HEK293T (cell line): ENCODE results near the gene CSH2.

Experiments used
- CTCF ChIA-PET: fragments of 350-600 bp; formaldehyde crosslinking; extraction: SDS; loops from one replicate; lab custom pipeline; 2021; ENCODE audit warnings: antibody characterized with exemption, inconsistent platforms; lab: Yijun Ruan, JAX
- POLR2A ChIA-PET: fragments of 350-600 bp; formaldehyde crosslinking; extraction: SDS; loops from one replicate; lab custom pipeline; 2020; ENCODE audit warnings: antibody characterized with exemption, inconsistent platforms; lab: Yijun Ruan, JAX
- DNase-seq: peaks from one replicate; pipeline ENCODE4 v3.0.0; 2012; ENCODE audit warnings: mixed read lengths; ENCODE audit errors: extremely low spot score
- ARNT ChIP-seq: fragments of 450-650 bp; IDR thresholded peaks from 2 replicates; pipeline ENCODE4 v1.6.1; 2017; ENCODE audit warnings: mild to moderate bottlenecking
- BHLHE40 ChIP-seq: fragments of 450-650 bp; IDR thresholded peaks from 2 replicates; pipeline ENCODE4 v1.6.1; 2016; ENCODE audit warnings: mild to moderate bottlenecking, moderate library complexity, borderline replicate concordance
- CTBP1 ChIP-seq: fragments of 450-650 bp; IDR thresholded peaks from 2 replicates; pipeline ENCODE4 v1.6.1; 2016; ENCODE audit warnings: borderline replicate concordance
- ELF4 ChIP-seq: fragments of 450-650 bp; IDR thresholded peaks from 2 replicates; pipeline ENCODE4 v1.6.1; 2017; ENCODE audit warnings: antibody characterized with exemption
- FOXA1 ChIP-seq: fragments of 450-650 bp; IDR thresholded peaks from 2 replicates; pipeline ENCODE4 v1.6.1; 2016; ENCODE audit warnings: mild to moderate bottlenecking
- FOXK2 ChIP-seq: fragments of 450-650 bp; IDR thresholded peaks from 2 replicates; pipeline ENCODE4 v1.6.1; 2016; ENCODE audit warnings: mild to moderate bottlenecking
- FOXM1 ChIP-seq: fragments of 450-650 bp; IDR thresholded peaks from 2 replicates; pipeline ENCODE4 v1.6.1; 2017; ENCODE audit warnings: mild to moderate bottlenecking, borderline replicate concordance
- HDGF ChIP-seq: fragments of 450-650 bp; IDR thresholded peaks from 2 replicates; pipeline ENCODE4 v1.6.1; 2017; ENCODE audit warnings: antibody characterized with exemption, borderline replicate concordance
- L3MBTL2 ChIP-seq: fragments of 450-650 bp; conservative IDR thresholded peaks from 2 replicates; pipeline ENCODE4 v1.6.1; 2016; ENCODE audit warnings: mild to moderate bottlenecking
- LEF1 ChIP-seq: fragments of 450-650 bp; IDR thresholded peaks from 2 replicates; pipeline ENCODE4 v1.6.1; 2017; ENCODE audit warnings: mild to moderate bottlenecking, borderline replicate concordance
- NFRKB ChIP-seq: fragments of 450-650 bp; IDR thresholded peaks from 2 replicates; pipeline ENCODE4 v1.6.1; 2016; ENCODE audit warnings: mild to moderate bottlenecking, moderate library complexity
- PKNOX1 ChIP-seq: fragments of 450-650 bp; IDR thresholded peaks from 2 replicates; pipeline ENCODE4 v1.6.1; 2016
- SP1 ChIP-seq: fragments of 450-650 bp; IDR thresholded peaks from 2 replicates; pipeline ENCODE4 v1.6.1; 2017
- SUZ12 ChIP-seq: fragments of 450-650 bp; IDR thresholded peaks from 2 replicates; pipeline ENCODE4 v1.6.1; 2016; ENCODE audit warnings: mild to moderate bottlenecking
- TARDBP ChIP-seq: fragments of 450-650 bp; IDR thresholded peaks from 2 replicates; pipeline ENCODE4 v1.6.1; 2016
- ZNF384 ChIP-seq: fragments of 450-650 bp; IDR thresholded peaks from 2 replicates; pipeline ENCODE4 v1.6.1; 2016

The CSH2 gene

GRCh38 chr17:63836811-63837210, 36.7 kb downstream of the CSH2 start:
- POLR2A ChIA-PET = interaction anchor here (1.2 to 9.1 kb wide), 2 partner anchors 10 to 63 kb away, joined by 3 to 67 read pairs; partner anchors contain the start of genes CCDC47, DDX42, FTSJ3 and PSMC5
- DNase-seq = no peak
- CTCF ChIA-PET = no interaction called here
- TF ChIP-seq ARNT (no peak), L3MBTL2 (no peak), BHLHE40 (no peak), FOXA1 (no peak), SUZ12 (no peak), FOXM1 (no peak), LEF1 (no peak), CTBP1 (no peak), ELF4 (no peak), NFRKB (no peak), ZNF384 (no peak), FOXK2 (no peak), PKNOX1 (no peak), TARDBP (no peak), SP1 (no peak), HDGF (no peak)

- DNase-seq = no peak
- ChIA-PET POLR2A (interaction anchor here (1.3 to 1.5 kb wide), 2 partner anchors 9 to 62 kb away, joined by 5 read pairs; partner anchors contain the start of genes CCDC47, DDX42 and PSMC5), CTCF (interaction anchor here (0.9 to 1.7 kb wide), 2 partner anchors 8 to 9 kb away, joined by 3 to 5 read pairs; partner anchors contain the start of gene SMARCD2)
- TF ChIP-seq ELF4 (no peak), FOXA1 (no peak), FOXK2 (no peak), L3MBTL2 (no peak), BHLHE40 (no peak), NFRKB (no peak), ARNT (no peak), TARDBP (no peak), HDGF (no peak), ZNF384 (no peak), PKNOX1 (no peak), CTBP1 (no peak), LEF1 (no peak), SUZ12 (no peak), FOXM1 (no peak)
These were observed 38.2 kb downstream of the CSH2 start for GRCh38 chr17:63835167-63835720.

- DNase-seq = peak; percentile 84
- TF ChIP-seq LEF1 (no peak), ELF4 (no peak), FOXK2 (no peak), ZNF384 (no peak), FOXM1 (no peak), CTBP1 (no peak), FOXA1 (no peak), NFRKB (no peak), SUZ12 (no peak), HDGF (no peak), ARNT (no peak), BHLHE40 (no peak), TARDBP (no peak), L3MBTL2 (no peak), SP1 (no peak), PKNOX1 (no peak)
- ChIA-PET CTCF (interaction anchor here (0.7 to 1.7 kb wide), 5 partner anchors 8 to 256 kb away, joined by 3 to 7 read pairs (median 4); partner anchors contain the start of gene SMARCD2), POLR2A (interaction anchor here (1.3 to 1.9 kb wide), 3 partner anchors 8 to 61 kb away, joined by 5 to 7 read pairs (median 5); partner anchors contain the start of genes CCDC47, DDX42 and PSMC5)
These were observed 38.9 kb downstream of the CSH2 start for GRCh38 chr17:63834431-63835166.

- TF ChIP-seq ARNT (no peak), TARDBP (no peak), FOXM1 (no peak), PKNOX1 (no peak), LEF1 (no peak), ELF4 (no peak), SUZ12 (no peak), ZNF384 (no peak), FOXK2 (no peak)
- POLR2A ChIA-PET = interaction anchor here (1.2 to 3.8 kb wide), 4 partner anchors 8 to 60 kb away, joined by 4 to 27 read pairs (median 6); partner anchors contain the start of genes CCDC47, DDX42 and SMARCD2
- DNase-seq = no peak
- CTCF ChIA-PET = interaction anchor here (0.8 to 1.7 kb wide), 4 partner anchors 9 to 119 kb away, joined by 3 to 5 read pairs (median 4); partner anchors contain the start of gene SMARCD2
These were observed 39.6 kb downstream of the CSH2 start for GRCh38 chr17:63833741-63834373.
